Measurements from ENCODE around the gene RNASE1.

GRCh38 chr14:20754308-20754707 is 48.3 kb downstream of the RNASE1 start:
- no peak for TF ChIP-seq CTCF (IDR thresholded peaks at IDR 0.05)
- no peak for TF ChIP-seq POLR2A (IDR thresholded peaks at IDR 0.05)
